Panc1 (cell line): Measurements from ENCODE around the gene MOB1A. TPM values are rescaled to one million over a fixed set of nuclear protein-coding genes. Genes with fewer than 3 reads are reported as not detected.

Experiments
- ATAC-seq: fragments of 200-7000 bp; cut with Tn5 transposase; 2 replicates; pipeline ENCODE4 v1.9.1; 2020; ENCODE audit warnings: mild to moderate bottlenecking, moderate library complexity
- BruUV-seq: library from RNA; stranded (reverse); fragments of 400-500 nt; replicated peaks from 2 replicates; lab custom pipeline; 2021; lab: Mats Ljungman, UMichigan
- CTCF ChIA-PET: fragments of 300-600 bp; sonication (Branson Sonifier 250); formaldehyde crosslinking; loops from one replicate; lab custom pipeline; 2022; ENCODE audit warnings: antibody characterized with exemption; lab: Charles Lee
- POLR2A ChIA-PET: fragments of 300-600 bp; sonication (Branson Sonifier 250); formaldehyde crosslinking; loops from one replicate; lab custom pipeline; 2022; ENCODE audit warnings: antibody characterized with exemption; lab: Charles Lee
- DNase-seq: peaks from one replicate; pipeline ENCODE4 v3.0.0-alpha.2; 2010; ENCODE audit warnings: low read depth, low spot score
- H3K27ac ChIP-seq: 2 replicates; pipeline ENCODE4 v1.5.1; 2011; ENCODE audit warnings: mild to moderate bottlenecking, low read length, inconsistent platforms
- H3K27me3 ChIP-seq: fragments of 200-500 bp; sonication (Bioruptor generic); 2 replicates; pipeline ENCODE4 v1.6.0; 2014; ENCODE audit warnings: low read length, inconsistent platforms; ENCODE audit not compliant: control insufficient read depth, insufficient read depth
- H3K36me3 ChIP-seq: fragments of 200-500 bp; sonication (Bioruptor generic); 2 replicates; pipeline ENCODE4 v1.5.1; 2014; ENCODE audit warnings: inconsistent platforms, mild to moderate bottlenecking, low read length, moderate library complexity; ENCODE audit not compliant: control insufficient read depth, insufficient read depth
- H3K4me1 ChIP-seq: 2 replicates; pipeline ENCODE4 v1.5.1; 2011; ENCODE audit warnings: inconsistent platforms, mild to moderate bottlenecking, low read length, moderate library complexity; ENCODE audit not compliant: control insufficient read depth, insufficient read depth
- H3K4me3 ChIP-seq, 2 experiments: 2 replicates each; pipeline ENCODE4 v1.5.1; 2011 to 2012; ENCODE audit warnings: low read depth in 2 of 2, low read length in 2 of 2, mild to moderate bottlenecking in 2 of 2, inconsistent platforms in 1 of 2, moderate library complexity in 1 of 2
- H3K9me3 ChIP-seq: fragments of 200-500 bp; sonication (Bioruptor generic); 2 replicates; pipeline ENCODE4 v1.5.1; 2014; ENCODE audit warnings: low read depth, mild to moderate bottlenecking, inconsistent platforms, low read length, moderate library complexity; ENCODE audit not compliant: control insufficient read depth, insufficient read depth
- POLR2AphosphoS5 ChIP-seq: IDR thresholded peaks from 2 replicates; pipeline ENCODE4 v1.6.1; 2012; ENCODE audit warnings: mild to moderate bottlenecking, low read depth, low read length, moderate library complexity
- SIN3A ChIP-seq: IDR thresholded peaks from 2 replicates; pipeline ENCODE4 v1.6.1; 2012; ENCODE audit warnings: low read depth, mild to moderate bottlenecking, low read length, moderate library complexity, borderline replicate concordance; ENCODE audit not compliant: insufficient read depth
- TCF7L2 ChIP-seq: IDR thresholded peaks from 2 replicates; pipeline ENCODE4 v1.6.1; 2011; ENCODE audit warnings: mild to moderate bottlenecking, low read depth, low read length, inconsistent platforms
- in situ Hi-C: cut with HindIII; loops from 2 replicates; pipeline ENCODE4 v1.10.0; 2016; ENCODE audit warnings: low sequenced_read_pairs, low pct_unique_long_range_greater_than_20kb
- intact Hi-C: fragments of 100-400 bp; cut with micrococcal nuclease; formaldehyde crosslinking; loops from one replicate; pipeline ENCODE4 v1.10.0; 2022; ENCODE audit not compliant: unreplicated experiment
- total RNA-seq: library from RNA; stranded (reverse); gene quantifications from one replicate; pipeline ENCODE4 v1.2.1, GENCODE V29; 2021; ENCODE audit not compliant: unreplicated experiment
- TF ChIP-seq, protein P1 (sequence below): fragments of 450-650 bp; IDR thresholded peaks from 2 replicates; pipeline ENCODE4 v1.5.1; 2017; ENCODE audit warnings: mild to moderate bottlenecking
- TF ChIP-seq, protein P2 (sequence below), 2 experiments: IDR thresholded peaks; 2 replicates each; pipeline ENCODE4 v1.6.1; 2011 to 2012; ENCODE audit warnings: low read depth in 2 of 2, control low read depth in 1 of 2, low read length in 1 of 2, mild to moderate bottlenecking in 1 of 2, moderate library complexity in 1 of 2; ENCODE audit not compliant: insufficient read depth in 1 of 2

The MOB1A gene
- total RNA-seq, 1 experiment from 2014 or later, result 184 TPM

DNA sequence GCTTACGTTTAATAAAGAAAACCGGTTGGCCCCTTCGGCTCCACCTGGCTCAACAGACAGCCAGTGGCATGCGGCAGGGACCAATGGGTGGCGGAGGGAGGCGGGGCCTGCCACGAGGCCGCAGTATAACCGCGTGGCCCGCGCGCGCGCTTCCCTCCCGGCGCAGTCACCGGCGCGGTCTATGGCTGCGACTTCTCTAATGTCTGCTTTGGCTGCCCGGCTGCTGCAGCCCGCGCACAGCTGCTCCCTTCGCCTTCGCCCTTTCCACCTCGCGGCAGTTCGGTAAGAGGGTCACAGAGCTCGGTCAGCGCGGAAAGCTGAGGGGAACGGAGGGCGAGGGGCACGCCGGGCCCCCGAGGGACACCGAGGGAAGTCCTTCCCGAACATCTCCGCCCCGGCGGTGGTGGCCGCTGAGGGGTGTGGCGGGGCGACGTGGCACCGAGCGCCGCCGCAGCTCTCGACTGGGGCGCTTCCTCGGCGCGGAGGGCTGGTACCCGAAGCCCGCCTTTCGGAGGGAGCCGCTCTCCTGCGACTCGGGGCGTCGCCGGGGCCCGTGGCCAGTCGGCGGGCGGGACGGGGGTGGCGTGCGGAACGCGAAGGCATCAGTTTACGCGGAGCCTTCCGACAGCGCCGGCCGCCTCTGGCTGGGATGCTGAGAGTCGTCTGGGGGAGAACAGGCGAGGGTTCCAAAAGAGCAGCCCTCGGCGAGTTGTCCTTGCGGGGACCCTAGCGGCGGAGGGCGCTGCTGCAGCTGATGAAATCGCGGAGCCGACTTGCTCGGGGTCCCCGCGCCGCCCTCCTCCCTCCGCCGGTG, 20.0 kb upstream of the MOB1A start, which contains the start of gene MTHFD2:
Gene MTHFD2, plus strand, starts transcription at position 155 of the 814 bp plus-strand sequence. Its CDS starts 27 bp downstream, at position 182.
- ChIA-PET CTCF (interaction anchor here (1.1 kb wide), 1 partner anchor 20 kb away, joined by 3 read pairs; the partner anchor contains the start of gene MOB1A), POLR2A (interaction anchor here (0.6 to 1.1 kb wide), 4 partner anchors 14 to 423 kb away, joined by 3 to 12 read pairs (median 4); partner anchors contain the start of gene MOB1A)
- TF ChIP-seq POLR2AphosphoS5 (peak; percentile 98), TCF7L2 (no peak; the same call in 1 of the 2 replicates), SIN3A (peak; percentile 83)
- TF ChIP-seq, protein P1, sequence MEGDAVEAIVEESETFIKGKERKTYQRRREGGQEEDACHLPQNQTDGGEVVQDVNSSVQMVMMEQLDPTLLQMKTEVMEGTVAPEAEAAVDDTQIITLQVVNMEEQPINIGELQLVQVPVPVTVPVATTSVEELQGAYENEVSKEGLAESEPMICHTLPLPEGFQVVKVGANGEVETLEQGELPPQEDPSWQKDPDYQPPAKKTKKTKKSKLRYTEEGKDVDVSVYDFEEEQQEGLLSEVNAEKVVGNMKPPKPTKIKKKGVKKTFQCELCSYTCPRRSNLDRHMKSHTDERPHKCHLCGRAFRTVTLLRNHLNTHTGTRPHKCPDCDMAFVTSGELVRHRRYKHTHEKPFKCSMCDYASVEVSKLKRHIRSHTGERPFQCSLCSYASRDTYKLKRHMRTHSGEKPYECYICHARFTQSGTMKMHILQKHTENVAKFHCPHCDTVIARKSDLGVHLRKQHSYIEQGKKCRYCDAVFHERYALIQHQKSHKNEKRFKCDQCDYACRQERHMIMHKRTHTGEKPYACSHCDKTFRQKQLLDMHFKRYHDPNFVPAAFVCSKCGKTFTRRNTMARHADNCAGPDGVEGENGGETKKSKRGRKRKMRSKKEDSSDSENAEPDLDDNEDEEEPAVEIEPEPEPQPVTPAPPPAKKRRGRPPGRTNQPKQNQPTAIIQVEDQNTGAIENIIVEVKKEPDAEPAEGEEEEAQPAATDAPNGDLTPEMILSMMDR, result peak; percentile 86
- TF ChIP-seq, protein P2, sequence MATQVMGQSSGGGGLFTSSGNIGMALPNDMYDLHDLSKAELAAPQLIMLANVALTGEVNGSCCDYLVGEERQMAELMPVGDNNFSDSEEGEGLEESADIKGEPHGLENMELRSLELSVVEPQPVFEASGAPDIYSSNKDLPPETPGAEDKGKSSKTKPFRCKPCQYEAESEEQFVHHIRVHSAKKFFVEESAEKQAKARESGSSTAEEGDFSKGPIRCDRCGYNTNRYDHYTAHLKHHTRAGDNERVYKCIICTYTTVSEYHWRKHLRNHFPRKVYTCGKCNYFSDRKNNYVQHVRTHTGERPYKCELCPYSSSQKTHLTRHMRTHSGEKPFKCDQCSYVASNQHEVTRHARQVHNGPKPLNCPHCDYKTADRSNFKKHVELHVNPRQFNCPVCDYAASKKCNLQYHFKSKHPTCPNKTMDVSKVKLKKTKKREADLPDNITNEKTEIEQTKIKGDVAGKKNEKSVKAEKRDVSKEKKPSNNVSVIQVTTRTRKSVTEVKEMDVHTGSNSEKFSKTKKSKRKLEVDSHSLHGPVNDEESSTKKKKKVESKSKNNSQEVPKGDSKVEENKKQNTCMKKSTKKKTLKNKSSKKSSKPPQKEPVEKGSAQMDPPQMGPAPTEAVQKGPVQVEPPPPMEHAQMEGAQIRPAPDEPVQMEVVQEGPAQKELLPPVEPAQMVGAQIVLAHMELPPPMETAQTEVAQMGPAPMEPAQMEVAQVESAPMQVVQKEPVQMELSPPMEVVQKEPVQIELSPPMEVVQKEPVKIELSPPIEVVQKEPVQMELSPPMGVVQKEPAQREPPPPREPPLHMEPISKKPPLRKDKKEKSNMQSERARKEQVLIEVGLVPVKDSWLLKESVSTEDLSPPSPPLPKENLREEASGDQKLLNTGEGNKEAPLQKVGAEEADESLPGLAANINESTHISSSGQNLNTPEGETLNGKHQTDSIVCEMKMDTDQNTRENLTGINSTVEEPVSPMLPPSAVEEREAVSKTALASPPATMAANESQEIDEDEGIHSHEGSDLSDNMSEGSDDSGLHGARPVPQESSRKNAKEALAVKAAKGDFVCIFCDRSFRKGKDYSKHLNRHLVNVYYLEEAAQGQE (IDR thresholded peaks at IDR 0.05; ENCODE audit: insufficient read depth in 1 of 2, low read depth in 2 of 2, low read length in 1 of 2), result 0 out of 4 replicates have a peak, but pooled peaks of 1 of the 2 experiments have one; percentile 43
- Histone ChIP-seq H3K27me3 (no peaks in the 10 kb centered on the region), H3K36me3 (peaks cover 3% of the 10 kb centered on the region), H3K9me3 (no peaks in the 10 kb centered on the region), H3K4me3 (peak within 1 kb of the TSS; percentile 63 to 99), H3K4me1 (peaks cover 30% of the 10 kb centered on the region), H3K27ac (peak within 1 kb of the TSS; percentile 88)
- intact Hi-C loops (no loop called here), in situ Hi-C loops (no loop called here)
- peak; percentile 97 for ATAC-seq
- BruUV-seq, result no TSS peak
- peak; percentile 50 for DNase-seq

- Histone ChIP-seq H3K27ac (peak overlapping the region; percentile 88), H3K4me3 (peak overlapping the region; percentile 63 to 99), H3K27me3 (no peaks in the 10 kb centered on the region), H3K4me1 (peaks cover 30% of the 10 kb centered on the region), H3K9me3 (no peaks in the 10 kb centered on the region), H3K36me3 (peaks cover 3% of the 10 kb centered on the region)
- intact Hi-C loops, result no loop called here
- DNase-seq, result peak; percentile 90
- POLR2A ChIA-PET, result interaction anchor here (0.6 to 1.5 kb wide), 4 partner anchors 13 to 35 kb away, joined by 3 to 4 read pairs (median 4); partner anchors contain the start of gene MOB1A
- CTCF ChIA-PET, result no interaction called here
- peak; percentile 4 for ATAC-seq
- TF ChIP-seq POLR2AphosphoS5 (no peak), SIN3A (no peak), TCF7L2 (no peak)
- TF ChIP-seq, protein P1, result no peak
- TF ChIP-seq, protein P2 (IDR thresholded peaks at IDR 0.05; ENCODE audit: insufficient read depth in 1 of 2, low read depth in 2 of 2, low read length in 1 of 2), result no peak
- in situ Hi-C loops, result no loop called here
- TSS peak; percentile 71 for BruUV-seq
Observed at GRCh38 chr2:74198023-74198460, 19.4 kb upstream of the MOB1A start.
